ENCODE measurements around the gene ZBTB7A. TPM values are rescaled to one million over a fixed set of nuclear protein-coding genes. Genes with fewer than 3 reads are reported as not detected.
"Not testable (repeated sequence)": the region's sequence is repeated elsewhere in the genome, so short reads cannot be mapped to it uniquely, and the experiment has no call there.

The ZBTB7A gene
- total RNA-seq, 1 donor, result 31.2 TPM

GRCh38 chr19:4000798-4001197 is 65.9 kb downstream of the ZBTB7A start:
- DNase-seq (ENCODE audit: low read depth in 2 of 3, low spot score in 2 of 3), result not testable (repeated sequence)

- DNase-seq (ENCODE audit: low read depth in 2 of 3, low spot score in 2 of 3), result not testable (repeated sequence)
Observed at GRCh38 chr19:3998667-3999412, 67.9 kb downstream of the ZBTB7A start.

DNA sequence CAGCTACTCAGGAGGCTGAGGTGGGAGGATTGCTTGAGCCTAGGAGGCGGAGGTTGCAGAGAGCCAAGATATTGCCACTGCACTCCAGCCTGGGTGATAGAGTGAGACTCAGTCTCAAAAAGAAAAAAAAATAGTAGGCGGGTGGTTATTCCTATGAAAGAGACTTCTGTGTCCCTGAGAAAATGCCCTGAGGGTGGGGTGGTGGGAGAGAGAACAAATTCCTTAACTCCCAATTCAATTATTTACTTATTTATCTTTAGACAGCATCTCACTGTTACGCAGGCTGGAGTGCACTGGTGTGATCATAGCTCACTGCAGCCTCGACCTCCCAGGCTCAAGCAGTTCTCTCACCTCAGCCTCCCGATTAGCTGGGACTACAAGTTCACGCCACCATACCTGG is 71.1 kb downstream of the ZBTB7A start:
- DNase-seq (ENCODE audit: low read depth in 2 of 3, low spot score in 2 of 3), result no peak

Other genes with a start within 250 kb of the ZBTB7A start
- gene ZFR2, start 197.9 kb downstream of the ZBTB7A start, total RNA-seq, result under 0.01 TPM
- gene ATCAY, start 186.2 kb downstream of the ZBTB7A start, total RNA-seq, result under 0.01 TPM
- not detected for gene NMRK2, start 133.8 kb downstream of the ZBTB7A start, total RNA-seq
- gene DAPK3, start 95.8 kb downstream of the ZBTB7A start, total RNA-seq, result 61.7 TPM
- gene EEF2, start 81.4 kb downstream of the ZBTB7A start, total RNA-seq, result 7,662 TPM
- gene PIAS4, start 59.2 kb downstream of the ZBTB7A start, total RNA-seq, result 21.8 TPM
- 136 TPM for gene MAP2K2, start 57.2 kb upstream of the ZBTB7A start, total RNA-seq
- gene CREB3L3, start 86.7 kb upstream of the ZBTB7A start, total RNA-seq, result under 0.01 TPM
- gene SIRT6, start 115.7 kb upstream of the ZBTB7A start, total RNA-seq, result 15.3 TPM
- gene ANKRD24, start 115.8 kb upstream of the ZBTB7A start, total RNA-seq, result 0.27 TPM
- 0.27 TPM for gene EBI3, start 162.6 kb upstream of the ZBTB7A start, total RNA-seq
- gene YJU2, start 180.2 kb upstream of the ZBTB7A start, total RNA-seq, result 48.5 TPM
- gene SHD, start 212.4 kb upstream of the ZBTB7A start, total RNA-seq, result 2.4 TPM
- gene TMIGD2, start 235.5 kb upstream of the ZBTB7A start, total RNA-seq, result 36.1 TPM
- gene FSD1, start 237.7 kb upstream of the ZBTB7A start, total RNA-seq, result 4.6 TPM